ENCODE measurements around the gene LGALS14.

LGALS14 gene

DNA sequence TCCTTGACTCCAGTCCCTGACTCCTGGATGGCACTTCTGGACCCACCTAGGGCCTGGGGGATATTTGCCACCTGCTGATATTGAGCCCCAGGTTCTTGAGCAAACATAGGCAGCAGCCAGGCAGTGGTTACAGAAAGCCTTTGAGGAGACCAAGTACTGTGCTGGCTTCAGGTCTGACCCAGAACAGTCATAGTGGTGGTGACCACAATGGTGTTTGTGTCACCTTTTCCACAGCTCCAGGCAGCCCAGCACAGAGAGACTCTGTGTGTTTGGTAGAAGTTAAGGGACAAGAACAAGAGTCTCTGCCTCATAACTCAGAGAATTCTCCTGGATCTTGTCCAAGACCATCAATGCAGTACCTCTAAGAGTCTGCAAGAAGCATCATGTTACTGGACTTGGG lies 48.1 kb downstream of the LGALS14 start:
- DNase-seq: no peak

DNA sequence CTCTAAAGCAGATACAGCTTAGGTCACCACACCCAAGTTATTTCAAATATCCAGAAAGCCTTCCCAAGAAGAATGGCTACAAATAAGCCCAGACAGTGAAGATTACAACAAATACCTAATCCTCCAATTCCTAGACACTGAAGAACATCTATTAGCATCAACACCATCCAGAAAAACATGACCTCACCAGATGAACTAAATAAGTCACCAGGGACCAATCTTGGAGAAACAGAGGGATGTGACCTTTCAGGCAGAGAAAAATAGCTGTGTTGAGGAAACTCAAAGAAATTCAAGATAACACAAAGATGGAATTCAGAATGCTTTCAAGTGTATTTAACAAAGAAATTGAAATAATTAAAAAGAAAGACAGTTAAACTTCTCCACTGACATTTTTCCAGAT lies 48.5 kb downstream of the LGALS14 start:
- DNase-seq: no peak

DNA sequence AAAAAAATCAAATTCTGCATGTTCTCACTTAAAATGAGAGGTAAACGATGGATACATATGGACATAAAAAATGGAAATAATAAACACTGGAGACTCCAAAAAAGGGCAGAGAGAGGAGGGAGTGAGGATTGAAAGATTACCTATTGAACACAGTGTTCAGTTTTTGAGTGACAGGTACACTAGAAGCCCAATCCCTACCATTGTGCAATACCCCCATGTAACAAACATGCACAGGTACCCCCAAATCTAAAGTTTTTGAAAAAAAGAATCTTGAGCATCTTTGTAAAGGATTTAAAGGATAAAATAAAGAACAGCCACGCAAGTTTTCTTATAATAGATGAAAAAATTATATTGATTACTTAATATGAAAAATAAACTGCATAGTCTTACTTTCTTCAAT lies 50.3 kb downstream of the LGALS14 start:
- DNase-seq: no peak

DNA sequence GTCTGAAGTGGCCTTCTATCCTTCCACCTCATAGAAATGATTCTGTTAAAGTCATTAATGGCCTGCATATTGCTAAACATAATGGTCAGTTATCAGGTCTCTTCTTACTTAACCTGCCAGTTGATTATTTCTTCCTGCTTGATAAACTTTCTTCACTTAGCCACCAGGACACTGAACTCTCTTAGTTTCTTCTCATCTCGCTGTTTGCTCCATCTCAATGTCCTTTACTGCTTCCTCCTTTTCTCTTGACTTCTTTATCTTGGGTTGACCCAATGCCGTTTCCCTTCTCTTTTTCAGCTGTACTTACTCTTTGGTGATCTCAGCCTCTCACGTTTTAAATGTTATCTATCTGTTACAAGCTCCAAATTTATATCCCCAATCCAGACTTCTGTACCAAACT lies 50.7 kb downstream of the LGALS14 start:
- DNase-seq: no peak

Measured in suppressor macrophage (primary cell).